HepG2 (cell line): ENCODE data around the gene MED20. TPM values are rescaled to one million over a fixed set of nuclear protein-coding genes. Genes with fewer than 3 reads are reported as not detected.

Experiments used
- ERF ChIP-seq: IDR thresholded peaks from 2 replicates; pipeline ENCODE4 v1.6.1; 2018; ENCODE audit warnings: missing biosample characterization, missing genetic modification reagents
- KAT8 ChIP-seq: IDR thresholded peaks from 2 replicates; pipeline ENCODE4 v1.6.1; 2016; ENCODE audit warnings: missing genetic modification reagents, missing compliant biosample characterization
- LRRFIP1 ChIP-seq: sonication (generic); formaldehyde crosslinking; conservative IDR thresholded peaks from 2 replicates; pipeline ENCODE4 v1.4.0; 2020; ENCODE audit warnings: missing genetic modification reagents
- PHF8 ChIP-seq: sonication (generic); formaldehyde crosslinking; IDR thresholded peaks from 2 replicates; pipeline ENCODE4 v1.5.0; 2020; ENCODE audit warnings: missing genetic modification reagents
- PPARG ChIP-seq: conservative IDR thresholded peaks from 2 replicates; pipeline ENCODE4 v1.6.1; 2016; ENCODE audit warnings: missing biosample characterization, missing genetic modification reagents
- RFXANK ChIP-seq: IDR thresholded peaks from 2 replicates; pipeline ENCODE4 v1.6.1; 2016
- TCF12 ChIP-seq, 2 experiments: fragments of 450-650 bp in 1 of 2; sonication (generic) in 1 of 2; formaldehyde crosslinking in 1 of 2; IDR thresholded peaks; 2 replicates each; pipeline versions ENCODE4 v1.6.1 to v1.8.0; 2017 to 2022; ENCODE audit warnings: antibody characterized with exemption in 1 of 2, mild to moderate bottlenecking in 1 of 2, missing genetic modification reagents in 1 of 2, moderate library complexity in 1 of 2
- TFE3 ChIP-seq: IDR thresholded peaks from 2 replicates; pipeline ENCODE4 v1.6.1; 2016
- U2AF2 ChIP-seq: fragments of 200-400 bp; formaldehyde crosslinking; IDR thresholded peaks from 2 replicates; pipeline ENCODE4 v1.6.1; 2017; ENCODE audit warnings: low read depth, mild to moderate bottlenecking, low read length
- ZHX2 ChIP-seq, 2 experiments: sonication (generic) in 1 of 2; formaldehyde crosslinking in 1 of 2; IDR thresholded peaks; 2 replicates each; pipeline versions ENCODE4 v1.6.1 to v1.9.0; 2014 to 2022; ENCODE audit warnings: antibody characterized with exemption in 1 of 2, borderline replicate concordance in 1 of 2, inconsistent platforms in 1 of 2, low read depth in 1 of 2, missing genetic modification reagents in 1 of 2
- ZNF33B ChIP-seq: sonication (generic); formaldehyde crosslinking; IDR thresholded peaks from 2 replicates; pipeline ENCODE4 v1.5.1; 2020; ENCODE audit warnings: mild to moderate bottlenecking, missing genetic modification reagents
- ZNF382 ChIP-seq: sonication (generic); formaldehyde crosslinking; IDR thresholded peaks from 2 replicates; pipeline ENCODE4 v1.5.0; 2020; ENCODE audit warnings: missing genetic modification reagents, mild to moderate bottlenecking, borderline replicate concordance
- ZNF558 ChIP-seq: sonication (generic); formaldehyde crosslinking; IDR thresholded peaks from 2 replicates; pipeline ENCODE4 v1.9.0; 2022; ENCODE audit warnings: mild to moderate bottlenecking, missing genetic modification reagents, borderline replicate concordance
- ZNF790 ChIP-seq: sonication (generic); formaldehyde crosslinking; IDR thresholded peaks from 2 replicates; pipeline ENCODE4 v1.8.0; 2022; ENCODE audit warnings: missing genetic modification reagents, mild to moderate bottlenecking, borderline replicate concordance
- ZSCAN21 ChIP-seq: sonication (generic); formaldehyde crosslinking; IDR thresholded peaks from 2 replicates; pipeline ENCODE4 v1.8.0; 2022; ENCODE audit warnings: mild to moderate bottlenecking, missing genetic modification reagents, moderate library complexity, borderline replicate concordance
- polyA plus RNA-seq, 8 experiments: library from polyadenylated mRNA; depleted of rRNA in 3 of 8; stranded (reverse) in 7 of 8; unstranded in 1 of 8; fragments of >200 nt; fragmentation: Illumina TruSeq in 4 of 8; extraction: Trizol in 4 of 8; gene quantifications; 2 replicates each; pipeline versions ENCODE4 v1.2.1 to v1.2.3, GENCODE V29; 2011 to 2016; ENCODE audit warnings: low read depth in 4 of 8, missing spikeins in 1 of 8, mixed read lengths in 1 of 8; ENCODE audit not compliant: insufficient read depth in 1 of 8
- total RNA-seq, 5 experiments: library from RNA; depleted of rRNA; stranded (reverse); fragments of >200 nt; fragmentation: Illumina TruSeq; extraction: Trizol; gene quantifications; 2 replicates each; pipeline ENCODE4 v1.2.3, GENCODE V29; 2016; ENCODE audit warnings: low read depth in 1 of 5
- TF ChIP-seq, protein P1 (sequence below): sonication (generic); formaldehyde crosslinking; IDR thresholded peaks from 2 replicates; pipeline ENCODE4 v1.4.0; 2020; ENCODE audit warnings: mild to moderate bottlenecking, missing genetic modification reagents
- TF ChIP-seq, protein P2 (sequence below): sonication (generic); formaldehyde crosslinking; IDR thresholded peaks from 2 replicates; pipeline ENCODE4 v1.4.0; 2020; ENCODE audit warnings: missing genetic modification reagents; ENCODE audit errors: not compliant biosample characterization

The MED20 gene
- total and polyA plus RNA-seq, 2 of the 13 experiments (the other 11 are each of a cell fraction or from before 2014, with no cell fraction given), result 28.1 to 41.1 TPM

DNA sequence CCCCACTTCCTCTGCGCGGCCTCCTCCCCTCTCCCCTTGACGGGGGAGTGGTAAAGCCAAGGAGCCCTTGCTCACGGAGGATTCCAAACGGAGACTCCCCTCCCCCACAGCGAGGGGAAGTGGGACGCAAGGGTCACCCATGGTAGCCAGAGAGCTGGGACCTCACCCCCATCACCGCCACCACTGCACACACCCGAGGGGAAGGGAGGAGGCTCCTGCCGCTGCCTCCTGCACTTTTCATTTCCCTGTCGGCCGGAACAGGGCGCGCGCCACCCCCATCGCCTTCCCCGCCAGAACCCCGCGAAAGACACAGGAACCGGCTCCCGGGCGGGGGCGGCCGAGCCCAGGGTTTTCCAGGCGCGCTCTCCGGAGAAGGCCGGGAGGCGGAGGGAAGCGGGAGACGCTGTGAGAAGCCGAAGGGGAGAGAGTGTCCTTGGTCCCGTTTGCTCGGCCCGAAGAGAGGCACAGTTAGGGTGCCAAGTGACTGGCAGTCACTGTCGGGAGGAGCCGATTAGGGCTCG is 19.9 kb upstream of the MED20 start (continued):
- TF ChIP-seq PHF8 (CRISPR knock-in tag) (peak; percentile 2; the same call in 1 of the 2 replicates), ZNF33B (CRISPR knock-in tag) (no peak), ERF (CRISPR knock-in tag) (no peak), PPARG (CRISPR knock-in tag) (no peak), TCF12 (IDR thresholded peaks at IDR 0.05) (no peak), TCF12 (CRISPR knock-in tag; IDR thresholded peaks at IDR 0.05) (0 out of 2 replicates have a peak, but pooled peaks have one; percentile 19), KAT8 (CRISPR knock-in tag) (peak; percentile 10; the same call in 1 of the 2 replicates), U2AF2 (no peak), ZNF382 (CRISPR knock-in tag) (no peak), RFXANK (no peak), ZHX2 (IDR thresholded peaks at IDR 0.05; ENCODE audit: low read depth) (no peak), ZHX2 (CRISPR knock-in tag; IDR thresholded peaks at IDR 0.05; ENCODE audit: borderline replicate concordance) (no peak), LRRFIP1 (CRISPR knock-in tag) (no peak), ZSCAN21 (CRISPR knock-in tag) (no peak), ZNF558 (CRISPR knock-in tag) (no peak), TFE3 (no peak), ZNF790 (CRISPR knock-in tag) (no peak)
- TF ChIP-seq, protein P1, sequence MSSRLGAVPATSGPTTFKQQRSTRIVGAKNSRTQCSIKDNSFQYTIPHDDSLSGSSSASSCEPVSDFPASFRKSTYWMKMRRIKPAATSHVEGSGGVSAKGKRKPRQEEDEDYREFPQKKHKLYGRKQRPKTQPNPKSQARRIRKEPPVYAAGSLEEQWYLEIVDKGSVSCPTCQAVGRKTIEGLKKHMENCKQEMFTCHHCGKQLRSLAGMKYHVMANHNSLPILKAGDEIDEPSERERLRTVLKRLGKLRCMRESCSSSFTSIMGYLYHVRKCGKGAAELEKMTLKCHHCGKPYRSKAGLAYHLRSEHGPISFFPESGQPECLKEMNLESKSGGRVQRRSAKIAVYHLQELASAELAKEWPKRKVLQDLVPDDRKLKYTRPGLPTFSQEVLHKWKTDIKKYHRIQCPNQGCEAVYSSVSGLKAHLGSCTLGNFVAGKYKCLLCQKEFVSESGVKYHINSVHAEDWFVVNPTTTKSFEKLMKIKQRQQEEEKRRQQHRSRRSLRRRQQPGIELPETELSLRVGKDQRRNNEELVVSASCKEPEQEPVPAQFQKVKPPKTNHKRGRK (CRISPR knock-in tag), result no peak
- TF ChIP-seq, protein P2, sequence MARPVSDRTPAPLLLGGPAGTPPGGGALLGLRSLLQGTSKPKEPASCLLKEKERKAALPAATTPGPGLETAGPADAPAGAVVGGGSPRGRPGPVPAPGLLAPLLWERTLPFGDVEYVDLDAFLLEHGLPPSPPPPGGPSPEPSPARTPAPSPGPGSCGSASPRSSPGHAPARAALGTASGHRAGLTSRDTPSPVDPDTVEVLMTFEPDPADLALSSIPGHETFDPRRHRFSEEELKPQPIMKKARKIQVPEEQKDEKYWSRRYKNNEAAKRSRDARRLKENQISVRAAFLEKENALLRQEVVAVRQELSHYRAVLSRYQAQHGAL (CRISPR knock-in tag), result no peak
